Activated CD8-positive, alpha-beta memory T cell treated with anti-CD3 and anti-CD28 coated beads for 36 hours (primary cell): ENCODE measurements around the gene RAB20. TPM values are rescaled to one million over a fixed set of nuclear protein-coding genes. Genes with fewer than 3 reads are reported as not detected.
"Not testable (repeated sequence)": the region's sequence is repeated elsewhere in the genome, so short reads cannot be mapped to it uniquely, and the experiment has no call there.

Source experiments
- CTCF ChIA-PET: fragments of 350-600 bp; sonication (Branson Sonifier 250); formaldehyde crosslinking; loops from one replicate; lab custom pipeline; 2021; ENCODE audit warnings: antibody characterized with exemption; lab: Charles Lee
- POLR2A ChIA-PET: fragments of 350-600 bp; sonication (Branson Sonifier 250); formaldehyde crosslinking; loops from one replicate; lab custom pipeline; 2021; ENCODE audit warnings: antibody characterized with exemption; lab: Charles Lee
- total RNA-seq, 2 experiments: library from RNA; stranded (reverse); gene quantifications; one replicate each; pipeline ENCODE4 v1.2.3, GENCODE V29; 2021

The RAB20 gene
- total RNA-seq, 2 experiments from 2014 or later = 2.3 TPM

GRCh38 chr13:110499621-110500281, 61.8 kb downstream of the RAB20 start:
- ChIA-PET POLR2A (no interaction called here), CTCF (no interaction called here)

- CTCF ChIA-PET = no interaction called here
Observed at GRCh38 chr13:110498765-110499164, 62.8 kb downstream of the RAB20 start.

GRCh38 chr13:110498327-110498726, 63.2 kb downstream of the RAB20 start:
- ChIA-PET POLR2A (no interaction called here), CTCF (no interaction called here)

More at GRCh38 chr13:110498765-110499164, 62.8 kb downstream of the RAB20 start:
- POLR2A ChIA-PET = no interaction called here

- POLR2A ChIA-PET, CTCF ChIA-PET: not testable (repeated sequence)
Observed at GRCh38 chr13:110497896-110498295, 63.6 kb downstream of the RAB20 start.

GRCh38 chr13:110497003-110497402, 64.5 kb downstream of the RAB20 start:
- POLR2A ChIA-PET = no interaction called here
- CTCF ChIA-PET = no interaction called here

GRCh38 chr13:110496281-110496680, 65.2 kb downstream of the RAB20 start:
- ChIA-PET POLR2A (no interaction called here), CTCF (no interaction called here)

GRCh38 chr13:110495881-110496280, 65.6 kb downstream of the RAB20 start:
- POLR2A ChIA-PET = no interaction called here
- CTCF ChIA-PET = interaction anchor here (0.6 kb wide), 1 partner anchor 42 kb away, joined by 3 read pairs; no protein-coding TSS in a partner anchor

- CTCF ChIA-PET = interaction anchor here (0.6 kb wide), 1 partner anchor 43 kb away, joined by 3 read pairs; no protein-coding TSS in a partner anchor
Observed at GRCh38 chr13:110495376-110495775, 66.1 kb downstream of the RAB20 start.

GRCh38 chr13:110493613-110494012, 67.9 kb downstream of the RAB20 start:
- POLR2A ChIA-PET = no interaction called here
- CTCF ChIA-PET = no interaction called here

More at GRCh38 chr13:110495376-110495775, 66.1 kb downstream of the RAB20 start:
- POLR2A ChIA-PET = no interaction called here

GRCh38 chr13:110492679-110493593, 68.6 kb downstream of the RAB20 start:
- POLR2A ChIA-PET = no interaction called here
- CTCF ChIA-PET = no interaction called here

GRCh38 chr13:110491869-110492678, 69.4 kb downstream of the RAB20 start:
- POLR2A ChIA-PET = no interaction called here
- CTCF ChIA-PET = no interaction called here

- POLR2A ChIA-PET = no interaction called here
Observed at GRCh38 chr13:110490009-110490770, 71.3 kb downstream of the RAB20 start.

GRCh38 chr13:110486880-110487279, 74.6 kb downstream of the RAB20 start:
- CTCF ChIA-PET, POLR2A ChIA-PET: not testable (repeated sequence)

More at GRCh38 chr13:110490009-110490770, 71.3 kb downstream of the RAB20 start:
- CTCF ChIA-PET = no interaction called here

GRCh38 chr13:110486061-110486715, 75.3 kb downstream of the RAB20 start:
- POLR2A ChIA-PET = no interaction called here
- CTCF ChIA-PET = no interaction called here

- ChIA-PET CTCF (no interaction called here), POLR2A (no interaction called here)
Observed at GRCh38 chr13:110485604-110486003, 75.9 kb downstream of the RAB20 start.

GRCh38 chr13:110484290-110485048, 77.1 kb downstream of the RAB20 start:
- POLR2A ChIA-PET = no interaction called here
- CTCF ChIA-PET = no interaction called here

- CTCF ChIA-PET = no interaction called here
- POLR2A ChIA-PET = no interaction called here
Observed at GRCh38 chr13:110483386-110483968, 78.0 kb downstream of the RAB20 start.
